IPS DF 4.7 (cell line): ENCODE results near the gene FHOD3.

ENCODE experiments used
- DNase-seq: peaks from one replicate; pipeline ENCODE4 v3.0.0-alpha.2; 2013; ENCODE audit warnings: low spot score; ENCODE audit errors: extremely low read depth

FHOD3 gene

GRCh38 chr18:36625386-36625785, 327.9 kb downstream of the FHOD3 start:
- DNase-seq: no peak

- DNase-seq: no peak
These were observed 330.1 kb downstream of the FHOD3 start for GRCh38 chr18:36627637-36628036.

DNA sequence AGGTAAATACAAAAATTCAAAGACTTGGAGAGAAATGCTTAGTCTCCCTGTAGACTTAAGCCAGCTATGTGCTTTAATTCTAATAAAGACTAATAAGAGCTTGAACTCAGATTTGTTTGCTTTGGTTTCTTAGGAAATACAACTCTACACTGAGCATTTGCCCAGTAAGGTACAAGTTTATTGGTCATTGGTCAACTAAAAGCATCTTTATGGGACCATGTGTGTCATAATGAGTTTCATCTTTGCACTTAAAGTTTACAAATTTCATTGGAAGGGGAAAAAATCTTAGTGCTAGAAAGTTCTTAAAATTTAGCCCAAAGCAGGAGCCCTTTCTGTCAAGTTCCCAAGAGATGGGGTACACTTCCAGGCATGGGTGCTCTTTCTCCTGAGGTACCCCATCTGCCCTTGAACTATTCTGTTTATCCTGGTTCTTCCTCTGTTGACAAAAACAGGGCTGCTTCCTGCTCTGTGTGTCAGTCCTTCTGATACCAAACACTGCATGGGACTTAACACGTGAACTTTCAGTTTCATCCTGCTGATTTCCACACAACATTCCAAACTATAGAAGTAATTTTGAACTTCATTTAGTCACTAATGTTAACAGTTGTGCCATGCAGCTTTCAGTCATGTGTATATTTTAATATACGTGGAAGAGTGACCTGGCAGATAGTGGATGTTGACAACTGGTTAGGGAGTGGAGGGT, 331.1 kb downstream of the FHOD3 start:
- no peak for DNase-seq

- DNase-seq: no peak
These were observed 331.6 kb downstream of the FHOD3 start for GRCh38 chr18:36629138-36629530.

- no peak for DNase-seq
These were observed 332.3 kb downstream of the FHOD3 start for GRCh38 chr18:36629836-36630235.

- no peak for DNase-seq
These were observed 333.4 kb downstream of the FHOD3 start for GRCh38 chr18:36630917-36631316.

GRCh38 chr18:36633961-36634412, 336.5 kb downstream of the FHOD3 start:
- DNase-seq: no peak

- DNase-seq: no peak
These were observed 337.2 kb downstream of the FHOD3 start for GRCh38 chr18:36634573-36635216.

GRCh38 chr18:36635414-36636096, 338.0 kb downstream of the FHOD3 start:
- no peak for DNase-seq

DNA sequence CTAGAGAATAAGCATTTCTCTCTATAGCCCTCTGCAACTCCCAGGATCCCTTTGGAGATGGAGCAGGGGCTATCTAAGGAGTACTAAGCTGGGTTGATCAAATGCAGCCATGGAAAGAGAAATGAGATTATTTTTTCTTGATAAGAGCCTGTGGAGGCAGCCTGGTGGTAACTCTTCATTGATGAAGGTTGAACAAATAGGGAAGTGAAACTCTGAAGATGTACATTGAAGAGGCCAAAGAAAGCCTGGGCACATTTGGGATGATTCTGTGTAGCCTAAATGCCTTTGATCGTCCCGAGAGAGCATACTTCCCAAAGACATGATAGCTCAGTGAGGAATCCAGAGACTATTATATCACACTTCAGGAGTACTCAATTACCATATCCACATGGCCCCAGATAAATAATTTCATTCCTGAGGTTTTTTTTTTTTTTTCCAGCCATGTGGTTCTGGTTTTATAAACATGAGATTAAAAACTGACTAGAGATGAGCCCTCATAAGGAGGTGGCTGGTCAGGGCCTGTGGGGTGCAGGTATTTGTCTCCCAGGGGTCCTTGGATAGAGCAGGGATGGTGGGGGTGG, 338.8 kb downstream of the FHOD3 start:
- no peak for DNase-seq

GRCh38 chr18:36638224-36638623, 340.7 kb downstream of the FHOD3 start:
- DNase-seq: no peak

DNA sequence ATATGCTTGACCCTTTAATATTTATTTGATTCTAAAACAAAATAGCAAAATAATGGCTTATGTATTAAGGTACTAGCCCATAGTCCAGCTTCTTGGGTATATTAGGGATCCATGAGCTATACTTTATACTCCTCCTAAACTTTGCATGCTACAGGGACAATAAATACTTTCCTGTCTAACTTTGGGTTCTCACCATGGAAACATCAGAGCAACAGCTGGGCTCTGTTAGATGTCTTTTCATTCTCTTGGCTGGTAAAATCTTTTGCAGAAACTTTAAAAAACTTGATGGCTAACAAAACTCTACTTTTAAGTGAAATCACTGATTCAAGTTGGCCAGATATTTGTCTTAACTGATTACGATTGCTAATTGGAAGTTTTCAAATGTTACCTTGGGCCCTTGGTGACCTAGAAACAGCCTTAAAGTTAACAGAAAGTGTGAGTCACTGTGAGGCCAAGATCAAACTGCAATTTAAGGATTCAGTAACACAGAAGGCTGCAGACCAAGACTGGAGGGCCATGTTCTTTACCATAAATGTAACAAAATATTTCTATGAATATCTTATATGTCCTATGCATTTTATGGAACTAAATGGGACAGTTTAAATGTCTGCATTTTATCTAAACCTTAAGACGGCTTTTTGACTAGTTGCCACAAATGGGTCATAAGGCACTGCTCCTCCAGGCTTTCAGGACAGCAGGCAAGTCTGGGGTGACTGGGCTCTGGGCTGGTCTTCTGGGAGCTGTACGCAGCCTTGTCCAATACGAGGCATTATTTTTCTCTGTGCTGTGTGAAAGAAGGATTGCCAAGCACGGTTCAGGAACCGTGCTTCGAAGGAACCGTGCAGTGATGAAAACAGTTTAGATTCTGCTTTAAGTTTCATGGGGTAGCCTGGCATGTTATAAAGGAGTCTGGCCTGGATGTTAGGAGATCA, 342.8 kb downstream of the FHOD3 start:
- DNase-seq: no peak

- DNase-seq: no peak
These were observed 345.5 kb downstream of the FHOD3 start for GRCh38 chr18:36643061-36643460.

DNA sequence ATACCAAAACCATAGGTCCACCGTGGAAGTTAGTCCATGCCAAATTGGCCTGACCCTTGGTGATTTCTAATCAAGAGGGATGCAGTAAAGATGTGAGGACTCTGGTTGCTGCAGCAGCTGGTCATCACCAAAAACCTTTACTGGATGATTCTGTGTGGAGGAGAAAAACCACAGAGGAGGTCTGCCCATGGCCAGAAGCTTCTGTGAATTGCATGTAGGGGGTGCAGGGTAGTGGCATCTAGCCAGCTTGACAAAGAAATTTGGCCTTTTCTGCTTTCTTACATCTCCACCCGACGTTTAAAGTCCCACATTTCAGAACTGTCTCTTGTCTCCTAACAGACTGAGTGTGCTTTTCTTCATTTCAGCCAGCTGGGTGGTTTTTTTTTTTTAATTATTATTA, 351.3 kb downstream of the FHOD3 start:
- no peak for DNase-seq

DNA sequence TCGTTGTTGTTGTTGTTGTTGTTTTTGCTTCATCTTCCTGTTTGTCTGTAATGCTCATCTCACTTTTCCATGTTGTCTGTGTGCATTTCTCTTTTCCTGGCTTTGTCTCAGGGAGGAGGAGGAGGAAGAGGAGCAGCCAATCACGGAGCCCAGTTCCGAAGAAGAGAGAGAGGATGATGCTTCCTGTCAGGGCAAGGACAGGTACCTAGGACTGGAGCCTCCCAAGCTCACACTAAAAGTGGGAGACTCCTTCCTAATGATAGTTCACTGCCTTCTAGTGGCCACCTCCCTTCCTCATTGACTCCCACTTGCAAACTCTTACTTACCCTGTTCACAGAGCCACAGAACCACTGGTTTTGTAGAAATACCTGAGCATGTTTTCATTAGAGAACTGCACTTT, 351.7 kb downstream of the FHOD3 start:
- no peak for DNase-seq

GRCh38 chr18:36650266-36650665, 352.8 kb downstream of the FHOD3 start:
- DNase-seq: no peak

- no peak for DNase-seq
These were observed 353.4 kb downstream of the FHOD3 start for GRCh38 chr18:36650906-36651305.

DNA sequence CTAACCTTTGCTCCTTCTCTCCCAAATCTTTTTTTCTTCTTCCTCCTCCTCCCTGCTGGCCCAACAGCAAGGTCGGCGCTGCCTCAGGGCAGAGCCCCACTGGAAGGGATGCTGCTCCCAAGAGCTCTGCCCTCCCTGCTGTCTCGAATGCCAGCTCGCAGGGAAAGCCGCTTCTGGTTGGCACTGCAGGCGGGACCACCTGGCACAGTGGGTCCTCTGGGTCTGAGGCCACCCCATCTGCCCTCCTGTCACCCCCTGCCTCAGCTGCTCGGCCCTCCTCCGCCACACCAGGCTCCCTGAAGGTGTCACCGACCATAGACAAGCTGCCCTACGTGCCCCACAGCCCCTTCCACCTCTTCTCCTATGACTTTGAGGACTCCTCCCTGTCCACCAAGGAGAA, 355.0 kb downstream of the FHOD3 start:
- DNase-seq: no peak

GRCh38 chr18:36653141-36653869, 355.8 kb downstream of the FHOD3 start:
- DNase-seq: no peak

- DNase-seq: no peak
These were observed 356.4 kb downstream of the FHOD3 start for GRCh38 chr18:36653870-36654269.
